TTC549 (cell line): ENCODE measurements around the gene TMEM134.
"Not testable (repeated sequence)": the region's sequence is repeated elsewhere in the genome, so short reads cannot be mapped to it uniquely, and the experiment has no call there.

Experiments used
- FAIRE-seq: peaks from 2 replicates; lab custom pipeline; 2012; peaks lifted over from hg19 to GRCh38; lab: Jason Lieb, UNC

The TMEM134 gene, protein sequence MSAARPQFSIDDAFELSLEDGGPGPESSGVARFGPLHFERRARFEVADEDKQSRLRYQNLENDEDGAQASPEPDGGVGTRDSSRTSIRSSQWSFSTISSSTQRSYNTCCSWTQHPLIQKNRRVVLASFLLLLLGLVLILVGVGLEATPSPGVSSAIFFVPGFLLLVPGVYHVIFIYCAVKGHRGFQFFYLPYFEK

DNA sequence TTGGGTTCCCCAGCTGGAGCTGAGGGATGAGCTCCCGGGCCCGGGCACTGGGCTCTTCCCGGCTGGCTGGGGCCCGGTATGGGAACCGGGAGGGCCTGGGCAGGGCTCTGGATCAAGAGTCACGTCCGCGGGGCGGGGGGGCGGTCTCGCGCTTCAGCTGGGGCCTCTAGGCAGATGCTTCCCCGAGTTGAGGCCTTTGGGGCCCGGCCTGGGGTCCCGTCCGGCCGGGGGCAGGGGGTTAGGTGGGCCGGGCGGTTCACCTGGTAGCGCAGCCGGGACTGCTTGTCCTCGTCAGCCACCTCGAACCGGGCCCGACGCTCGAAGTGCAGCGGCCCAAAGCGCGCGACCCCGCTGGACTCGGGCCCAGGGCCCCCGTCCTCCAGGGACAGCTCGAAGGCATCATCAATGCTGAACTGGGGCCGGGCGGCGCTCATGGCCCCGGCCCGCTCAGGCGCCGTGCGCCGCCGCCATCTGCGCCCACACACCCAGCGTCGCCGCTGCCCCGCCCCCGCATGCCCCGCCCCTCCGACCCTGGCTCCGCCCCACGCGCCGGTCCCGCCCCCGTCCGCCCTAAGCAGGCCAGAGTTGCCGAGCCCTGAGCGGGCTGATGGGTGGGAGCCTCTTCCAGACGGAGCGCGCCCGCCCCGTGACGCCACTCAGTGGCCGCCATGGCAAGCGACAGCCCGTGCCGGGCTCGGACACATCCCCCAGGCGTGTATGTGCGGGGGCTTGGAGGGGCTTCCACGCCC, at the start of gene TMEM134:
TMEM134 (minus strand) TSS at position 493 of the 749 bp plus-strand sequence; CDS start at position 434, 59 bp downstream.
- FAIRE-seq: no peak

DNA sequence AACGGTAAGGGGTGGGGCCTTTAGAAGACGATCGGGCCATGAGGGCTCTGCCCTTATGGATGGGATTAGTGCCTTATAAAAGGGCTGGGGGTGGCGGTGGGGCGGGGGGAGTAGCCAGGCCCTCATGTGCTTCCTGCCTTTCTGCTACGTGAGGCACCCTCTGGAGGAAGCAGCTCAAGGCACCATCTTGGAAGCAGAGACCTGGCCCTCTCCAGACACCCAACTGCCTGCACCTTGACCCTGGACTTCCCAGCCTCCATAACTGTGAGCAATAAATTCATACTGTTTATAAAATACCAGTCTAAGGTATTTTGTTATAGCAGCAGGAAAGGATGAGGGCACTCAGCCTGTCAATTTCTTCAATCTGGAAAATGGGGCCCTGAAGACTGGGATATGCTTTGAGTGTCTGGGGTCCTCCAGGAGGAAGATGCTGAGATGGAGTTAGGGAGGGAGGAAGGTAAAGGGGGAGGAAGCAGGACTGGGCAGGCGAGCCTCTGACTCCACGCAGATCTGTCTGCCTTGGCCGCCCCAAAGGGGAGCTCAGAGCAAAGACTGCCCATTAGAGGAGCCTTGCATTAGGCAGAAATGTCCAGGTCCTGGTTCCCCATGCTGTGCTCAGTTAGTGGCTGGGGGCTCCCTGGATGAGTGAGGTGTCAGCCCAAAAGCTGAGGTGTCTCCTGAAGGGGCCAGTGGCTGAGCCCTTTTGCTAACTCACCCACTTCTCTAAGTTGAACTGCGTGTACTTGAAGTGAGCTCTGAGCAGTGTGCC, 48.9 kb upstream of the TMEM134 start:
- FAIRE-seq: no peak

DNA sequence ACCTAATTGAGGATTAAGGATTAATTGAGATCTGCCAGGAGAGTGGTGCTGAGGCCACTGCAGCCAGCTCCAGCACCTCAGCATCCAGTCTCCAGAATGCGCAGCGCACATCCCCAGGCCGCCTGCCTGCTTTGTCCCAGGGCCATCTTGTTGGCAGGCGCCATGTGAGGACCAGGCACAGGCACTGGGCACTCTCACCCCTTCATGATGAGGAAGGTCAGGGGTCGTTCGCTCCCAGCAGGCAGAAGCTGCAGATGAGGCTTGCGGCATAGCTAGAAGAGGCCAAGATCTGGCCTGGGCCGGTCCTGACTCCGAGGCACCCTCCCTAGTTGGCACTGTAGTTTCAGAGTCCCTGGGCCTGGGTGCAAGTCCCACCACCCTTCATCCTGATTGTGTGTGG, 47.8 kb upstream of the TMEM134 start:
- no peak for FAIRE-seq

DNA sequence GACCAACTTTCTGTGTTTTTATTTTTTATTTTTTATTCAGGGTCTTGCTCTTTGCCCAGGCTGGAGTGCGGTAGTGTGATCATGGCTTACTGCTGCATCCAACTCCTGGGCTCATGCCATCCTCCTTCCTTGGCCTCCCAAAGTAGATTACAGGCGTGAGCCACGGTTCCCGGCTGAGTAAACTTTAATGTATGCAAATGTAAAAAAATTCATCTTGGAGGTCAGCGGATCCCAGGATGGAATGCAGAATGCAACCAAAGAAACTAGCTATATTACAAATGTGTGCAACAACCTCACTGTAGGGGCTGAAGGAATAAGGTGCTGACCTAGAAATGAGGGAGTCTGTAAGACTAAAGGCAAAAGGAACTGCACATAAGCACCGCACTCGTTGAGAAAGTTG, 45.1 kb upstream of the TMEM134 start:
- no peak for FAIRE-seq

DNA sequence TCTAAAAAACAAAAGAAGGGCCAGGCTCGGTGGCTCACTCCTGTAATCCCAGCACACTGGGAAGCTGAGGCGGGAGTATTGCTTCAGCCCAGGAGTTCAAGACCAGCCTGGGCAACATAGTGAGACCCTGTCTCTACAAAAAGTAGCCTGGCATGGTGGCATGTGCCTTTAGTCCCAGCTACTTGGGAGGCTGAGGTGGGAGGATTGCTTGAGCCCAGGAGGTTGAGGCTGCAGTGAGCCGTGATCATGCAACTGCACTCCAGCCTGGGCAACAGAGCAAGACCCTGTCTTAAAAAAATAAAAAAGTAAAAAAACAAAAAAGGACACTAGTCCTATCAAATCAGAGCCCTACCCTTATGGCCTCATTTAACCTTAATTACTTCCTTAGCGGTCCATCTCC, 42.5 kb upstream of the TMEM134 start:
- not testable (repeated sequence) for FAIRE-seq

DNA sequence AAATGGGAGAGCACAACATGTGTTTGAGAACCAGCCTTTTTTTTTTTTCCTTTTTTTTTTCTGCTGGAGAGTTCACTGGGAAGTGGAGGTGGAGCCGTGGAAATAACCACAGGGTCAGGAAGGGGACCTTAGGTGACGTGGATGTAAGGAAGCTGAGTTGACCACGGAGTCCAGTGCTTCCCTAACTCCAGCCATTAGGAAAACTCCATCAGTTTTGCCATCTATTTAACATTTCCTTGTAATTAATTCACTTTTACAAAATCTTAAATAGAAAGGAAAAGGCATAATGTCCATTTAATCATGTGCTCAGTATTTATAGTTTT, 40.9 kb upstream of the TMEM134 start:
- no peak for FAIRE-seq

DNA sequence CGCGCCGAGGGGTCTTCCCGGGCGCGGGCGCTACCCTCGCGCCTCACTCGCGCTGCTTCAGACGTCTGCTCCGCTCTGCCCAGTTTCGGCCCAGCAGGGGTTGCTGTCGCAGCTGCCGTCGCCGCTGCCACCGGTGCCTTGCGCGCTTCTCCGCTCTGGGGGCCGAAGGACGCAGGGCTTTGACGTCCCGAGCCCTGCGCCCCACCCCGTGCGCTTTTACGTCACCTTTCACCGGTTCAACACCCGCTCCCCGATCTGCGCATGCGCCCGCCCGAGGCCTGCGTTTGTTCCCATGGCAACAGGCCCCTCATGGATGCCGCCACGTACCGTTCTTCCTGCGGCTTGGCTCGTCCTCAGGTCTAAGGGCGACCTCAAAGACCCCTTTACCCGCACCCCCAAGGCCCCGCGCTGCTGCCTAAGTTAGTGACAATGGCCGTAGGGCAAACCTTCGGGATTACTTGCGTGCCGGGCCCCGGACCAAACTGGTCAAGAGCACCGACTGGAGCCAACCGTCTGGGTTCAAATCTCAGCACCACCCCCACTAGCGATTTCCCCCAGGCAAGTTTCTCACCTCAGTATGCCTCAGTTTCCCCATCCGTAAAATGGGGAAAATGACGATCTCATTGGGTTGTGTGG, 39.6 kb upstream of the TMEM134 start:
- FAIRE-seq: no peak

DNA sequence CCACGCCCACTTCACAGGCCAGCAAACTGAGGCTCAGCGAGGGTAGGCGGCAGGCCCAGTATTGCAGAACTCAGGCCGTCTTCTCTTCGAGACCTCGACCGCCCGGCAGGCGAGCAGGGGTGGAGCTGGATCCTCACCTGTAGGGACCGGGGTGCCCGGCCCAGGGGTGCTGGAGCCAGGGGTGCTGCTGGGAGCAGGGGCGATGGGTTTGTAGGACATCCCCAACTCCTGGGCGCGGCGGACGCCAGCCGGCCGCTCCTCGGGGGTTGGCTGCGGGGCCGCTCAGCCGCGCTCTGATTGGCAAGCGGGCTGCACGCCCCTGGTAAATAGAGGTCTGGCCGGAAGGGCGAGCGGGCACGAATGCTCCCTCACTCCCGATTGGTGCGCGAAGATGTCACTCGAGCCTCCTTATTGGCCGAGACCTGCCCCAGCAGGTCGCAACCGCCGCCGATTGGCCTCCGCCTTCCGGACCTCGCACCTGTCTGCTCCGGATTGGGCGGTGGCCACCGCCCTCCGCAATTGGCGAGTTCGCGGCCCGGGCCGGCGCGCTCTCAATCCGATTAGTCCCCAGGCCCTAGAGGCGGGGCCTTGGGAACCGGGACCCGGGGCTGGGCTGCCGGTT, 38.9 kb upstream of the TMEM134 start, which contains the start of gene CDK2AP2:
CDK2AP2 (minus strand) TSS at position 299 of the 622 bp plus-strand sequence; CDS start at position 219, 80 bp downstream.
- FAIRE-seq: peak; percentile 87

DNA sequence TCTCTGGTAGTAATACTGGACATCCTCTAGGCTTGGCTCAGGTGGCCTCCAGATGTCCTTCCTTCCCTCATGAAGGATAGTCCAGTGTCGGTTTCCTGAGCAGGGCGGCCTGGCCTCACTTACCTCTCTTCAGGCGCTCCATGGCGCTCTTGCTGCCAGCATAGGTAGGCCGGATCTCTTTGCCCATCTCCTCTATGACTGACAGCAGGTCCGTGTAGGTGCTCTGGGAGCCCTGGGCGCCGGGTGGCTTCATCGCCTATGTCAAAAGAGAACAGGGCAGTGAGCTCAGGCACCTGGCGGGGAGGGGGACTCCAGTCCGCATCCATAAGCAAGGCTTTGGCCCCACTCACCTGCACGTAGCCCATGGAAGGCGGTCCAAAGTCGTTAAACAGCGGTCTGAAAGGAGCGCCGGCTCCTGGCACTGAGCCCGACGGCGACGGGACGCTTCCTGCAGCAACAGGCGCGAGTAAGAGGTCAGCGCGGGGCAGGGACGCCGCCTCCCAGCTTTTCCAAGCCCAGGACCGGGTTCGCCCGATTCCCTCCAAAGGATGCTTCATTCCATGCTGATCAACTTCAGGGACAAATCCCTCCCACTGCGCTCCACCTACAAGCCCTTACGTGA, 38.3 kb upstream of the TMEM134 start:
- no peak for FAIRE-seq

DNA sequence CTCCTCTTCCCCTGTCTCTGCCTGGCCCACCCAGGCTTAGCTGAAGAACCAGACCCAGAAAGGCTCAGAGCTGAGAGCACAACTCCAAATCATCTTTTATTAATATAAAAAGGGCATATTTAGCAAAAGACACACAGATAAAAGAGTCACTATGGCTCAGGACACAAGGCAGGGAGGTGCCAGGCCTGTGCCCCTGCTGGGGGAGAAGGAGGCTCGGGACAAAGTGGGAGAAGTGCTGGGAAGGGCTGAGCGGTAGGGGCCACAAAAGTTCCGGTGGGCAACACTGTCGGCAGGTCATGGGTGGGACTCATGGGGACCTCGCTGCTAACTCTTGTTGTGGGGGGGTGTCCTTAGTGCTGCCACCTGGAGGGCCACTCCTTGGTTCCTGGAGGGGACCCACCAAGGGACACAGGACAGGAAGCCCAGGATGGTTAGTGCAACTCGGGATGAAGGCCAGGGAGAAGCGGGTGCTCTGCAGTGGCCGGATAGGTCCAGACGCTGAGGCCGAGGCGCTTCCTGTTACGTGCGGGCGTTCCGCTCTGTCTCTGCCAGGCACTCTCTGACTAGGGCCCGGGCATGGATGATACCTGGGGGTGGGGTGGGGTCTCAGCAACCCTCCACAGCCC, 37.5 kb upstream of the TMEM134 start:
- no peak for FAIRE-seq

DNA sequence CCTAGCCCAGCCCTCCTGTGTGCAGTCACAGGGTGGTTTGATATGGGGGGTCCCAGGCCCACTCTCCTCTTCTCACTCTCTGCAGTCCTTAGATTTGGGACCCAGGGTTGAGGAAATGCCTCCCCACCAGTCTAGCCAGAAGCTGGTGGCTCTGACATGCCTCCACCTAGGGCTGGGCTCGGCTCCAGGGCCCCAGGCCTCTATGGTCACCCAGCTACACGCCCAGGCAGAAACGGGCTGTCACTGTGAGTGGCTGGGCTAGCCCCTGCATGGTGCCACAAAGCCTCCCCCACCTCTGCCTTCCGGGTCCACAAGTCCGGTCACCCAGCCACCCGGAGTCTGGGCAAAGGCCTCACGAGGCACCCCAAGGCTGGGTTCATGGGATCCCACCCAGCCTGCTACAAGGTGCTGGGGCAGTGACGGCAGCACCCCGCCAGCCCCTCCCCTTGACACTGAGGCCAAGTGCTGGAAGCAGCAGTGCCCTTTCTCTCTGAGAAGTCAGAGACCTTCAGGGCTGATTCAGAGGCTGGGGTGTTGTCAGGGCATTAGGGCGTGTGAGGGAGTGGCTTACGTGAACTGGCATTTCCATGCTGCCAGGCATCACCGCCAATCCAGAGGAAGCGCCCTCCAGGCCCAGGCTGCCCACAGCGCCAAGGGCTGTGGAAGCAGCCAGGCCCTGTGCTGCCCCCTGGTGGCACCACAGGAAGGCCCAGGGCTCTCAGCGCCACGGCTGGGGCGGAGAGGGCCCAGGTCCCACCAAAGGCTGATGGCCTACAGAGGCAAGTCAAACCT, 36.8 kb upstream of the TMEM134 start:
- no peak for FAIRE-seq

DNA sequence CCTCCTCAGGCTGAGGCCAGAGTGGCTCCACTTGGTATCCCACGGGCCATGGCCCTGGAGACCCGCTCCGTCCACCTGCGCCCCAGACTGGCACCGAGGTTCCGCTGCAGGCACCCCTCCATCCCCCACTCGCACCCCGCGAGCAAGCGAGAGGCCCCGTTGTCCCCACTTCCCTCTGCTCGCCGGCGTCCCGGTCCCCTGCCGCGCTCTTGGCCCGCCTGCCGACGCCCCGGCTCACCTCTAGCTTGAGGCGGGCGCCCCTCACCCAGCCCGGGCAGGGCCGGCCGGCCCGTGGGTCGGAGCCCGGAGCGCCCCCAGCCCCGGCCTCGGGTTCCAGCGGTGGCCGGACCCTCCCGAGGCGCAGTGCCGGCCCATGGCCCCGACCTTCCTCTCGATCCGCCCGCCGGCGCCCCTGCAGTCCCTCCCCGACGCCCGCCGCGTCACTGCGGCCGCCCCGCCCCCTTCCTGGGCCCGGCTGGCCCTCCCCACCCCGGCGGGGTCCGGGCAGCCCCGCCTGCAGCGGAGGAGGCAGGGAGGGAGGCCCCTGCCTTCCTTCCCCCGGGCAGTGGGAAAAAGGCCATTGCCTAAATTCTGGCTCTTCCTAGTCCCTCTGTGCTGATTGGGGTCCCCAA, 36.0 kb upstream of the TMEM134 start, which contains the start of gene PITPNM1:
PITPNM1 (minus strand) TSS at position 414 of the 632 bp plus-strand sequence. CDS start 1,183 bp downstream, outside the sequence.
- FAIRE-seq: no peak

DNA sequence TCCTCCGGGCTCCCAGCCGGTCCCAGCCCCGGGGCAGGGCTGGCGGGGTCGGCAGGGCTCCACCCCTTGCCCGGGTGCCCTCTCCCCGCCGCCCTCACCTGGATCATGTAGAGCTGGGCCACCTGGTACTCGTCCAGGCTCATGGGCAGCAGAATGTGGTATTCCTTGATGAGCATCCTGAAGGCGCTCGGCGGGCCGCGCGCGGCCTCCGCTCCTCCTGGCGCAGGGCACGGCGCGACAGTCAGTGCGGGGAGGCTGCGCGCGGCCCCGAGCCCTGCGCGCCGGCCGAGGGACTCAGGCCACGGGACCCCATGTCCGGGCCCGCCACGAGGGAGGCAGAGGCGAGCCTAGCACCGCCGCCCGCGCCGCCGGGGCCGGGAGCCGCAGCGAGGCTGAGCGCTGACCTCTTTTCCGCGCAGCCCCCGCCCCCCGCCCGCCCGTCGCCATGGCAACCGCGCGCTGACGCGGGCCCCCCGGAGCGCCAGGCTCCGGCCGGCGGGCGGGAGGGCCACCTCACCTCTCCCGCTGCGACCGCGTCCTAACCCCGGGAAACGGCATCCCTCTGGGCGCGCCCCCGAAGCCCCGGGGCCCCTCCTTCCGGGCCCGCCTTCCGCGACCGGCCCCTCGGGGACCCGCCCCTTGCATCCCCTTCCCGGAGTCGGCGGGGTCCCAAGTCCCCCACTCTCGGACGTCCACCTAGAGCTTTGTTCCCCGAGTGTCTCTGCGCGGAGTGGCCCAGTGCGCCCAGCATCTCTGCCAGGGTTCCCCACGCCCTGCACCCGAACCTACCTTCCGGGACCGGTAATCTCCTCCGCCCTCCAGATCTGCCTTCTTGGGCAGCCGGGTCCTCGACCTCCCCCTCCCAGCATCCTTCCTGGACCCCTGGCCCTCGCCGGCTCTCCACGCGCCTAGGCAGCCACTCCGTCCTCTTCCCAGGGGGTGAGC, 35.2 kb upstream of the TMEM134 start:
- no peak for FAIRE-seq

DNA sequence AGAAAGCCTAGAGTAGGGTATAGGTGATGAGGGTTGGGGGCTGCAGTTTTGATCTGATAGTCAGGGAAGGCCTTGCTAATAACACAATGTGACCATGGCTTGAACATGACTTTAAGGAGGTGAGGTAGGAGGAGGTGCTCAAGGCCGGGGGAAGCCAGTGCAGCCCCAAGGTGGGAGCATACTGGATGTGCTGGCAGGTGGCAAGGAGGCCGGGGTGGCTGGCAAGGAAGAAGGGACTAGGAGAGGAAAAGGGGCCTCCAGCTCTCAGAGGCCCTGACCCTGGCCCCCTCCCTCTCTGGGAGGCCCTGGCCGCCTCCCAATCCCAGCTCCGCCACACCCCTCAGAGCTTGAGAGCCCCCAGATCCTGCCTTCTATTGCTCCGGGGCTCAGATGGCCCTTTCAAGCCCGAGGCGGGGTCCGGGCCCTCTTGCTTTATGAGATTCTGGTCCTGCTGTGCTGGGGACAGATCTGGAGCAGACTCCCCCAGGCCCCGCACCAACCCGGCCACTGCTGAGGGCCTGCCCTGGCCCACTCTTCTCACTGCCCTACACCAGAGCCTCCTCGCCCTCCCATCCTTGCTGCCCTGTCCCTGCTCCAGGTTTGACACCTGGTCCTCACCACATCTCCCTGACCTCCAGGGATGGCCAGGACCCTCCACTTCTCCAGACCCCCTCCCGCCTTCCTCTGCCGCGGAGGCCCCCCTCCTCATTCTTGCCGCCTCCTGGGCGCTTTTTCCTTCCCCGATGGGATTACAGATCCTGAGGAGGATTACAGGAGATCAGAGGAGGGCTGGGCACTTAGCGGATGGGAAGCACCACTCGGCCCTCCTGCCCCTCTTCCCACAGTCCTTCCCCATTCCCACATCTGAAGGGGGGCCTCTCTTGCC, 34.3 kb upstream of the TMEM134 start:
- FAIRE-seq: no peak

DNA sequence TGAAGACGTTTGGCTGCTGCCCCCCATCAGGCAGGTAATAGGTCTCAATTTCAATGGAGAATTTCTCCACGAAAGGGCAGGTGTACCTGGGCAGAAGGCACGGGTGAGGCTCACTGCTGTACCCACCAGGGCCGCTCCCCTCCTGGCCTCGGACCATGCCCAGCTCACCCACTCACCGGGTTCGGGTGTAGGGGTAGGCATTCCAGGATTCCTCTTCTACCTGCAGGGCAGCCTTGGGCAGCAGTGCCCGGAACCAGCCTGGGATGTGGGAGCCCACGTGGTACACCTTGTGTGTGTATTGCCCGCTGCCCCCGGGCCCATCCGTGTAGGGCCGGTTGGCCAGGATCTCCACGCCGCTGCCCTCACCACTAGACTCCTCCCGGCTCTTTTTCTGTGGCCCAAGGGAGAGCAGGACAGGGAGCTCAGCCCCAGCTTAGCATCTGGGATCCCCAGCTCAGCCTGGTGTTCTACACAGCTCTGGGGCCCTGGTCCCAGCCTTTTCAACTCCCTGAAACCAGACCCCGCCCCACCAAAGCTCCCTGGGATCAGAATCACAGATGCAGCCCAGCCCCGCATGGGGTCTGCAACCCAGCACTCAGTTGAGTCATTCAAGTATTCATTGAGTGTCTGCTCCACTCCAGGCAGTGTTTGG, 33.4 kb upstream of the TMEM134 start:
- no peak for FAIRE-seq

DNA sequence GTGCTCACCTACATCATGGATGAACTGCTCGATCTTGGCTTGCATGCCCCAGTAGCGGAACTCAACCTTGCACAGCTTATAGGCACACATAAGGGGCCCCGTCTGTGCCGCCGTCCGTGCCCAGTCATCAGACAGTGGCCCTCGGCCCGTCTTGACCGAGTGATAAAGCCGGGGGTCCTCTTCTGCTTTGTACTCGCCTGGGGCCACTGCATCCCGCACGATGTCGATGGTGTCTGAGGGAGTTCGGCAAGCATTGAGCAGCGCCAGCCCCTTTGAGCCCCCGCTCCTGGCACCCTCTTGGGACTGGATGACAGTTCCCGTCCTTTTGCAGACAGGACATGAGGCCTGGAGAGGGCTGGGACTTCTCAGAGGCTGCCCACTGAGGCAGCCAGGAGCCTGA, 32.8 kb upstream of the TMEM134 start:
- no peak for FAIRE-seq
